ENCODE results near the gene MATN4. TPM values are rescaled to one million over a fixed set of nuclear protein-coding genes. Genes with fewer than 3 reads are reported as not detected.

Gene MATN4
- total RNA-seq, 1 experiment from 2014 or later: 0.17 TPM

DNA sequence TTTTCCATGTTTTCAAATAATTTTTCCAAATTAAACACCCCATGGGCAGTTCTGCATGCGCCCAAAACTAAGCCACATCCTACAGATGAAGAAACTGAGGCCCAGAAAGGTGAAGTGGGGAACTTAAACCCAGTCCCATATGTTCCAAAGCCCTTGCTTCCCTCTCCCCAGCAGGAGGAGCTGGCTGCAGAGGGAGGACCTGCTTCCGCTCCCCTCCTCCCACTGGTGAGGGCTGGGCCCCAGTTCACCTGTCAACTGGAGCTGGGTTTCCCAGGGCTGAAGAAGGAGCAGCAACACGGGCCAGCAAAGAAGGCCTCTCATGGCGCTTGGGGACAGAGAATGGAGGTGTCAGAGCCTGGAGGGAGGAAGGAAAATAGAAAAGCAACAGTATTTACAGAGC, 2.8 kb downstream of the MATN4 start:
- Mint-ChIP-seq H3K36me3 (ENCODE audit: insufficient read depth, unreplicated experiment) (no peaks in the 10 kb centered on the region), H3K27ac (ENCODE audit: unreplicated experiment) (no peak overlapping the region), H3K27me3 (ENCODE audit: unreplicated experiment) (peaks cover 68% of the 10 kb centered on the region), H3K9me3 (ENCODE audit: low read depth, unreplicated experiment) (no peaks in the 10 kb centered on the region), H3K4me1 (ENCODE audit: low read depth, unreplicated experiment) (no peaks in the 10 kb centered on the region), H3K4me3 (ENCODE audit: low read depth, unreplicated experiment) (no peak overlapping the region)
- BruUV-seq (replicated peaks): no TSS peak
- CTCF ChIA-PET: interaction anchor here (0.6 to 1.4 kb wide), 3 partner anchors 11 to 833 kb away, joined by 3 to 11 read pairs (median 4); no protein-coding TSS in a partner anchor
- TF ChIP-seq, protein P1, sequence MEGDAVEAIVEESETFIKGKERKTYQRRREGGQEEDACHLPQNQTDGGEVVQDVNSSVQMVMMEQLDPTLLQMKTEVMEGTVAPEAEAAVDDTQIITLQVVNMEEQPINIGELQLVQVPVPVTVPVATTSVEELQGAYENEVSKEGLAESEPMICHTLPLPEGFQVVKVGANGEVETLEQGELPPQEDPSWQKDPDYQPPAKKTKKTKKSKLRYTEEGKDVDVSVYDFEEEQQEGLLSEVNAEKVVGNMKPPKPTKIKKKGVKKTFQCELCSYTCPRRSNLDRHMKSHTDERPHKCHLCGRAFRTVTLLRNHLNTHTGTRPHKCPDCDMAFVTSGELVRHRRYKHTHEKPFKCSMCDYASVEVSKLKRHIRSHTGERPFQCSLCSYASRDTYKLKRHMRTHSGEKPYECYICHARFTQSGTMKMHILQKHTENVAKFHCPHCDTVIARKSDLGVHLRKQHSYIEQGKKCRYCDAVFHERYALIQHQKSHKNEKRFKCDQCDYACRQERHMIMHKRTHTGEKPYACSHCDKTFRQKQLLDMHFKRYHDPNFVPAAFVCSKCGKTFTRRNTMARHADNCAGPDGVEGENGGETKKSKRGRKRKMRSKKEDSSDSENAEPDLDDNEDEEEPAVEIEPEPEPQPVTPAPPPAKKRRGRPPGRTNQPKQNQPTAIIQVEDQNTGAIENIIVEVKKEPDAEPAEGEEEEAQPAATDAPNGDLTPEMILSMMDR (IDR thresholded peaks at IDR 0.05; ENCODE audit: unreplicated experiment): peak; percentile 31
- intact Hi-C loops (cut with micrococcal nuclease; ENCODE audit: unreplicated experiment): no loop called here
- no peak for DNase-seq

DNA sequence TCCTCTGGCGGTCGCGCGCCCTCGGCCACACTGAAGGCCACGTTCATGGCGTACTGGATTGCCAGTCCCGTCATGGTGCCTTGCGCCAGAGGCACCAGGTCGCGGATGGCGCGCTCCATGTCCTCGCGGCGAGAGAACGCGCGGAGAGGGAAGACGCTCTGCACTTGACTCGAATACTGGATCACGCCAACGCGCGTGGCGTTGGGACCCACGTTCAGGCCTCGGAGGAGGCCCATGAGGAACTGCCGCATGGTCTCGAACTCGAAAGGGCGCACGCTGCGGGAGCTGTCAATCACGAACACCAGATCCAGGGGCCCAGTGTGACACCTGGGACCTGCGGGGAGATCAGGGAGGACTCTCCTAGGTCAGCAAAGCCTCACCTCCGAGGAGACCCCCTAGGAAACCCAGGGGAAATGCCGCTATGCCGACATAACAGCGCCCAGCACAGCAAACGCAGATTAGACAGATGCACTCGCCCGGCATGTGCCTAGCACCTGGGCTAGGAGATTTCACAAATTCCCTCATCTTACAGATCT, 3.6 kb downstream of the MATN4 start:
- TF ChIP-seq, protein P1 (IDR thresholded peaks at IDR 0.05; ENCODE audit: unreplicated experiment): no peak
- Mint-ChIP-seq H3K27me3 (ENCODE audit: unreplicated experiment) (peaks cover 68% of the 10 kb centered on the region), H3K27ac (ENCODE audit: unreplicated experiment) (no peak overlapping the region), H3K4me1 (ENCODE audit: low read depth, unreplicated experiment) (no peaks in the 10 kb centered on the region), H3K36me3 (ENCODE audit: insufficient read depth, unreplicated experiment) (no peaks in the 10 kb centered on the region), H3K9me3 (ENCODE audit: low read depth, unreplicated experiment) (no peaks in the 10 kb centered on the region), H3K4me3 (ENCODE audit: low read depth, unreplicated experiment) (no peak overlapping the region)
- BruUV-seq (replicated peaks): no TSS peak
- no peak for DNase-seq
- intact Hi-C loops (cut with micrococcal nuclease; ENCODE audit: unreplicated experiment): no loop called here
- CTCF ChIA-PET: interaction anchor here (0.6 to 1.5 kb wide), 3 partner anchors 11 to 468 kb away, joined by 3 to 11 read pairs (median 6); no protein-coding TSS in a partner anchor

DNA sequence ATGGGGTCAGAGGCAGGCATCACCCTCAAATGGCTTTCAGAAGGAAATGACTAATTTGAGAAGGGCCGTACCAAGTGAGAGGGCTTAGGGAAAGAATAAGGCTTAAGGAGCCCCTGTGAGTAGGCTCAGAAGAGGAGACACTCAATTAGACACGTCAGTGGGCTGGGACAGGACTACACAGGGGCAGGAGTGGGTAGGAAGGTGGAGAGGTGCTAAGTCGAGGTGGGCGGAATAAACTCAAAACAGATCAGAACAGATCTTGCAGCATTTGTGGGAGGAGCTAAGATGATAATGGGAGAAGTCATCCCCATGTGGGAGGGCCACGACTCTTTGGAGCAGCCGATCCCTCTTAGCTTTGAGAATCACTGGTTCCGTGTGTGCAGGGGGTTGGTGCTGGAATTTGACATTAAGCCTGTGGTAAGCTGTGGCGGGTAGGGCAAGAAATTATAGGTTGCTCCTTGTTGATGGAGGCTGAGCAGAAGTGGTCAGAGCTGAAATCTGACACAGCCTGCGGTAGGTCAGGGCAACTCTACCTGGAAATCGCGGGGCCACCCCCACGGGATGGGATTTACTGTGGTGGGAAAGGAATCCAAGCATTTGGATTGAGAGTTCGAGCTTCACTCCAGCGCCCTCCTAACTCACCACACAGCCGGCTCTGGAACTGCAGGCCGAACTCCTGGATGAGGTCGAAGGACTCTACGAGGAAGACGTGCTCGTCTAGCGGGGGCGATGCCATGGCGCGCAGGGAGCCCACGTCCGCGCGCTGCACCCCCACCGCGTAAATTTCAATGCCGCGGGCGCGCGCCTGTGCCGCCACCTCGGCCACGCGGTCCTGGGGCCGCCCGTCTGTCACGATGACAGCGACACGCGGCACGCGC, 4.3 kb downstream of the MATN4 start:
- intact Hi-C loops (cut with micrococcal nuclease; ENCODE audit: unreplicated experiment): no loop called here
- H3K36me3 Mint-ChIP-seq (ENCODE audit: insufficient read depth, unreplicated experiment): no peaks in the 10 kb centered on the region
- H3K4me1 Mint-ChIP-seq (ENCODE audit: low read depth, unreplicated experiment): no peaks in the 10 kb centered on the region
- TF ChIP-seq, protein P1 (IDR thresholded peaks at IDR 0.05; ENCODE audit: unreplicated experiment): no peak
- H3K4me3 Mint-ChIP-seq (ENCODE audit: low read depth, unreplicated experiment): no peak overlapping the region
- H3K27me3 Mint-ChIP-seq (ENCODE audit: unreplicated experiment): peaks cover 68% of the 10 kb centered on the region
- CTCF ChIA-PET: interaction anchor here (0.6 to 1.5 kb wide), 3 partner anchors 10 to 469 kb away, joined by 3 to 6 read pairs (median 5); no protein-coding TSS in a partner anchor
- H3K27ac Mint-ChIP-seq (ENCODE audit: unreplicated experiment): no peak overlapping the region
- no peaks in the 10 kb centered on the region for H3K9me3 Mint-ChIP-seq (ENCODE audit: low read depth, unreplicated experiment)
- no peak for DNase-seq
- no TSS peak for BruUV-seq (replicated peaks)

DNA sequence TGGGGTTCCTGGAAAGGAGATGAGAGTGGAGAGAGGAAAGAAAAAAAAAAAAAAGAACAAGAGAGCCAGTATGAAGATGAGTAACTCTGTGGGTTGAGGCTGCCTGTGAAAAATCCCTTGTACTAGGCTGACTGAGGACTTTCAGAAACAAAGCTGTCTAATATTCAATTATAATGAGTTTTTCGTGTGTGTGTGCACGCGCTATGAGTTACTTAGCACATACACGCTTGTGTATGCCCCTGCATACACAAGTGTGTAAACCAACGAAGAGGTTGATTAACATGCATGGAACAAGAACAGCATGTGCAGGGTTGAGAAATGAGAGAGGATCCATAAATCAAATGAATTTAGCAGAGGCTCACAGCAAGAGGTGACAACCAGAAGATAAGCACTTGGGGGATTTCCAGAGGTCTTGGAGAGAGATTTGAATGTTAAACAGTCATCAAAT, 6.3 kb downstream of the MATN4 start:
- intact Hi-C loops (cut with micrococcal nuclease; ENCODE audit: unreplicated experiment): no loop called here
- no peaks in the 10 kb centered on the region for H3K4me1 Mint-ChIP-seq (ENCODE audit: low read depth, unreplicated experiment)
- BruUV-seq (replicated peaks): no TSS peak
- H3K9me3 Mint-ChIP-seq (ENCODE audit: low read depth, unreplicated experiment): no peaks in the 10 kb centered on the region
- TF ChIP-seq, protein P1 (IDR thresholded peaks at IDR 0.05; ENCODE audit: unreplicated experiment): no peak
- H3K27ac Mint-ChIP-seq (ENCODE audit: unreplicated experiment): no peak overlapping the region
- H3K36me3 Mint-ChIP-seq (ENCODE audit: insufficient read depth, unreplicated experiment): no peaks in the 10 kb centered on the region
- CTCF ChIA-PET: interaction anchor here (0.6 to 1.5 kb wide), 3 partner anchors 9 to 1147 kb away, joined by 3 to 4 read pairs (median 3); no protein-coding TSS in a partner anchor
- no peak for DNase-seq
- H3K27me3 Mint-ChIP-seq (ENCODE audit: unreplicated experiment): peaks cover 54% of the 10 kb centered on the region
- no peak overlapping the region for H3K4me3 Mint-ChIP-seq (ENCODE audit: low read depth, unreplicated experiment)

All from Calu3 (cell line).